Measurements from ENCODE around the gene PINK1. TPM values are rescaled to one million over a fixed set of nuclear protein-coding genes. Genes with fewer than 3 reads are reported as not detected.

The PINK1 gene
- total RNA-seq, 1 donor from 2014 or later = 3.4 TPM

GRCh38 chr1:20686883-20687725, 53.8 kb downstream of the PINK1 start:
- TF ChIP-seq CTCF (IDR thresholded peaks at IDR 0.05) = no peak
- intact Hi-C loops (cut with micrococcal nuclease) = no loop called here
- H3K36me3 Mint-ChIP-seq (ENCODE audit: low read depth) = no peaks in the 10 kb centered on the region
- H3K9me3 Mint-ChIP-seq = no peaks in the 10 kb centered on the region
- ChIA-PET CTCF (no interaction called here), POLR2A (no interaction called here)
- no peaks in the 10 kb centered on the region for H3K4me1 Mint-ChIP-seq
- DNase-seq = no peak
- H3K4me3 Mint-ChIP-seq = no peak overlapping the region
- peaks cover 13% of the 10 kb centered on the region for H3K27me3 Mint-ChIP-seq
- ATAC-seq (ENCODE audit: low read depth) = no peak
- no peak overlapping the region for H3K27ac Mint-ChIP-seq

- Mint-ChIP-seq H3K27me3 (peaks cover 10% of the 10 kb centered on the region), H3K27ac (no peak overlapping the region), H3K9me3 (no peaks in the 10 kb centered on the region), H3K4me3 (no peak overlapping the region), H3K36me3 (ENCODE audit: low read depth) (no peaks in the 10 kb centered on the region), H3K4me1 (no peaks in the 10 kb centered on the region)
- DNase-seq = no peak
- POLR2A ChIA-PET = no interaction called here
- no peak for ATAC-seq (ENCODE audit: low read depth)
- intact Hi-C loops (cut with micrococcal nuclease) = loop anchor here (10.0 kb wide), 1 partner anchor 165 kb away; no protein-coding TSS in a partner anchor
- CTCF ChIA-PET = no interaction called here
- TF ChIP-seq CTCF (IDR thresholded peaks at IDR 0.05) = no peak
These were observed 56.4 kb downstream of the PINK1 start for GRCh38 chr1:20689645-20690056.

DNA sequence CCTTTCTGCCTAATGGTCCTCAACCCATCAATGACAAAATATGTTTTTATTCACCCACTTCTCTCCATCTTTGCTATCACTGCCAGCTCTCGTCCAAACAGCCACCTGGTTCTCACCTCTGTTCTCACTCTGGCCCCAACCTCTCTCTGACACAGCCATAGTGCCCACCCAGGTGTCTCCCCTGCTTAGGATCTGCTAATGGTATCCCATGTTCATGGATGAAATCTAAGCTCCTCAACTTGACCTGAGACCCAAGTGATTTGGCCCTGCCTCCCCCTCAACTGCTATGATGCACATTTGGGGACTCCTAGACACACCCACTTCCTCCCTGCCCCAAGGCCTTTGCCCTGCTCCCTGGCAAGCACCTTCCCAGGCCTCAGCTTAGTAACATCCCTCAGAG, 58.6 kb downstream of the PINK1 start:
- no peak for TF ChIP-seq CTCF (IDR thresholded peaks at IDR 0.05)

DNA sequence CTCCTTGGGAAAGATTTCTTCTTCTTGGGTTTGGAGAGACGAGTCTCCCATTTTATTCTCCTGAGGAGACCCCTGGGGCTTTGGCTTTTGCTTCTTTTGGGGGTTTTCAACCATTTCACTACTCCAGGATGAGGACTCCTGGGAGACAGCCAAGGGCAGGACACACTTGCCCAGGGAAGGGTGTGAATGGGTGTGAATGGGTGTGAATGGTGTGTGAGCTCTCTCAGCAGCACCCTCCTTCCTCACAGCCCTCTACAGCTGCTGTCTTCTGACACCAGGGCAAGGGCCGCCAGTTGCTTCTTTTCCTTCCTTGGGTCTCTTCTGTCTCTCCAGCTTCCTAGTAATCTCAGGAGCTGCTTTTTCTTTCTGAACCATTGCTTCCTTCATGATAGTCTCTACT, 60.4 kb downstream of the PINK1 start:
- Mint-ChIP-seq H3K36me3 (ENCODE audit: low read depth) (no peaks in the 10 kb centered on the region), H3K27ac (no peak overlapping the region), H3K27me3 (no peaks in the 10 kb centered on the region), H3K9me3 (no peaks in the 10 kb centered on the region), H3K4me1 (peaks cover 4% of the 10 kb centered on the region), H3K4me3 (no peak overlapping the region)
- ChIA-PET CTCF (no interaction called here), POLR2A (interaction anchor here (0.7 kb wide), 2 partner anchors 18 to 464 kb away, joined by 3 read pairs; no protein-coding TSS in a partner anchor)
- no peak for TF ChIP-seq CTCF (IDR thresholded peaks at IDR 0.05)
- intact Hi-C loops (cut with micrococcal nuclease) = loop anchor here (10.0 kb wide), 1 partner anchor 161 kb away; no protein-coding TSS in a partner anchor
- ATAC-seq (ENCODE audit: low read depth) = no peak
- no peak for DNase-seq

More for the DNA sequence above, 58.6 kb downstream of the PINK1 start:
- DNase-seq (no peak), ATAC-seq (ENCODE audit: low read depth) (no peak)
- Mint-ChIP-seq H3K4me3 (no peak overlapping the region), H3K4me1 (peaks cover 4% of the 10 kb centered on the region), H3K9me3 (no peaks in the 10 kb centered on the region), H3K27ac (no peak overlapping the region), H3K36me3 (ENCODE audit: low read depth) (no peaks in the 10 kb centered on the region), H3K27me3 (no peaks in the 10 kb centered on the region)
- ChIA-PET CTCF (interaction anchor here (0.6 kb wide), 1 partner anchor 26 kb away, joined by 3 read pairs; no protein-coding TSS in a partner anchor), POLR2A (no interaction called here)
- intact Hi-C loops (cut with micrococcal nuclease) = loop anchor here (10.0 kb wide), 1 partner anchor 163 kb away; no protein-coding TSS in a partner anchor

DNA sequence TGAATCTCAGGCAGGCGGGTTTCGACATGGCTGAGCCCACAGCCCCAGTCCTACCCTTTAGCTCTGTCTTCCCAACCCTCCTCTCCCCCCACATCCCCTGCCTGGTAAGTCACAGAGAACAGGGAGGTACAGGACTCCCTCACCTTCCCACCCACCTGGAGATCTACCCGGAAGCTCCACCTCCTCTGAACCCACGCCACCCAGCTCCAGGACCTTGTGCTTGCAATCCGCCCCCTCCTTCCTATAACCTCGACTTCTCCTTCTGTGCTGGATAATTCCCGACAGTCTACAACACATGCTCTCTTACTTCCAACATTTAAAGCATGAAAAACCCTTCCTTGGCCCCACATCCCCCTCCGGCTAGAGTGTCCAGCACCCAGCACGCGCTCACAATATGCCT, 62.3 kb downstream of the PINK1 start:
- no peak overlapping the region for H3K4me3 Mint-ChIP-seq

More for the DNA sequence above, 62.3 kb downstream of the PINK1 start:
- POLR2A ChIA-PET = no interaction called here
- no peak overlapping the region for H3K27ac Mint-ChIP-seq
- no peaks in the 10 kb centered on the region for H3K36me3 Mint-ChIP-seq (ENCODE audit: low read depth)
- H3K9me3 Mint-ChIP-seq = no peaks in the 10 kb centered on the region
- ATAC-seq (ENCODE audit: low read depth) (no peak), DNase-seq (no peak)
- peaks cover 4% of the 10 kb centered on the region for H3K4me1 Mint-ChIP-seq
- H3K27me3 Mint-ChIP-seq = no peaks in the 10 kb centered on the region
- CTCF ChIA-PET = interaction anchor here (1.0 to 3.8 kb wide), 3 partner anchors 38 to 499 kb away, joined by 5 to 66 read pairs (median 8); no protein-coding TSS in a partner anchor
- intact Hi-C loops (cut with micrococcal nuclease) = loop anchor here (10.0 kb wide), 1 partner anchor 159 kb away; no protein-coding TSS in a partner anchor
- TF ChIP-seq CTCF (IDR thresholded peaks at IDR 0.05) = no peak

Measured in activated B cell treated with CpG ODN at 0.5 μM for 24 hours (primary cell).